Measurements from ENCODE around the gene RALGPS2. TPM values are rescaled to one million over a fixed set of nuclear protein-coding genes. Genes with fewer than 3 reads are reported as not detected.

The RALGPS2 gene
- total and polyA plus RNA-seq, 12 donors: 2.5 to 36.7 (median 12.9) TPM

- peaks cover 0 to 10% of the 10 kb centered on the region in 2 donors for H3K4me1 ChIP-seq (replicated peaks in 1 of 2)
- TF ChIP-seq, protein P1, sequence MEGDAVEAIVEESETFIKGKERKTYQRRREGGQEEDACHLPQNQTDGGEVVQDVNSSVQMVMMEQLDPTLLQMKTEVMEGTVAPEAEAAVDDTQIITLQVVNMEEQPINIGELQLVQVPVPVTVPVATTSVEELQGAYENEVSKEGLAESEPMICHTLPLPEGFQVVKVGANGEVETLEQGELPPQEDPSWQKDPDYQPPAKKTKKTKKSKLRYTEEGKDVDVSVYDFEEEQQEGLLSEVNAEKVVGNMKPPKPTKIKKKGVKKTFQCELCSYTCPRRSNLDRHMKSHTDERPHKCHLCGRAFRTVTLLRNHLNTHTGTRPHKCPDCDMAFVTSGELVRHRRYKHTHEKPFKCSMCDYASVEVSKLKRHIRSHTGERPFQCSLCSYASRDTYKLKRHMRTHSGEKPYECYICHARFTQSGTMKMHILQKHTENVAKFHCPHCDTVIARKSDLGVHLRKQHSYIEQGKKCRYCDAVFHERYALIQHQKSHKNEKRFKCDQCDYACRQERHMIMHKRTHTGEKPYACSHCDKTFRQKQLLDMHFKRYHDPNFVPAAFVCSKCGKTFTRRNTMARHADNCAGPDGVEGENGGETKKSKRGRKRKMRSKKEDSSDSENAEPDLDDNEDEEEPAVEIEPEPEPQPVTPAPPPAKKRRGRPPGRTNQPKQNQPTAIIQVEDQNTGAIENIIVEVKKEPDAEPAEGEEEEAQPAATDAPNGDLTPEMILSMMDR (IDR thresholded peaks at IDR 0.05): no peak
- TF ChIP-seq POLR2A (IDR thresholded peaks at IDR 0.05): no peak
- no peak for DNase-seq
- no peaks in the 10 kb centered on the region for H3K36me3 ChIP-seq (replicated peaks in 1 of 2)
- H3K9me3 ChIP-seq (replicated peaks in 1 of 3): no peaks in the 10 kb centered on the region
- no peak overlapping the region for H3K4me3 ChIP-seq
- peak overlapping the region in 1 of 5 donors; percentile 27 for H3K27ac ChIP-seq
- intact Hi-C loops (cut with DNase I): no loop called here
- H3K27me3 ChIP-seq: no peaks in the 10 kb centered on the region
- WGBS, 4 donors: 47 to 60% (median 49%) methylated on average over 2 of the region's 2 CpGs
These were observed 42.2 kb upstream of the RALGPS2 start for GRCh38 chr1:178682886-178683285.

DNA sequence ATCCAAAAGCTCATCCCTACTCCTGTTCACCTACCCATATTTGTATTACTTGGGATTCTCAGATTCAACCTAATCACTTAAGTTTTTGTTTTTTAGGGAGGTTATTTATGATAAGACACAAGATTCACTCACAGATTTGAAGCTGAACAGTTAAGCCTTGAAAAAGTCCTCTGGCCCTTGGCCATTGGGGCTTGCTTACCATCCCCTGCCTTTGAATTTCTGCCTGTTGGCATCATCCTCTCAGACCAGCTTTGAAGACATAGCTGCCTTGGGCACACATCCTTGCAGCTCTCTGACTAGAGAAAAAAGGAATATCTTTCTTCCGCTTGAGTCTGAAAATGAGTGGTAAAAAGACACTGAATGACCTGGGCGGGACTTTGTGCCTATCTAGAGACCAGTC lies 41.8 kb upstream of the RALGPS2 start:
- Histone ChIP-seq H3K27me3 (no peaks in the 10 kb centered on the region), H3K9me3 (replicated peaks in 1 of 3) (no peaks in the 10 kb centered on the region), H3K4me1 (replicated peaks in 1 of 2) (peaks cover 0 to 10% of the 10 kb centered on the region in 2 donors), H3K27ac (peak overlapping the region in 1 of 5 donors; percentile 27), H3K36me3 (replicated peaks in 1 of 2) (no peaks in the 10 kb centered on the region), H3K4me3 (no peak overlapping the region)
- TF ChIP-seq POLR2A (IDR thresholded peaks at IDR 0.05): no peak
- TF ChIP-seq, protein P1 (IDR thresholded peaks at IDR 0.05): no peak
- peak in 5 of 7 donors; percentile 21 to 54 (median 29) for DNase-seq
- intact Hi-C loops (cut with DNase I): no loop called here
- WGBS, 4 donors: 47 to 69% (median 50%) methylated on average over 2 of the region's 2 CpGs

DNA sequence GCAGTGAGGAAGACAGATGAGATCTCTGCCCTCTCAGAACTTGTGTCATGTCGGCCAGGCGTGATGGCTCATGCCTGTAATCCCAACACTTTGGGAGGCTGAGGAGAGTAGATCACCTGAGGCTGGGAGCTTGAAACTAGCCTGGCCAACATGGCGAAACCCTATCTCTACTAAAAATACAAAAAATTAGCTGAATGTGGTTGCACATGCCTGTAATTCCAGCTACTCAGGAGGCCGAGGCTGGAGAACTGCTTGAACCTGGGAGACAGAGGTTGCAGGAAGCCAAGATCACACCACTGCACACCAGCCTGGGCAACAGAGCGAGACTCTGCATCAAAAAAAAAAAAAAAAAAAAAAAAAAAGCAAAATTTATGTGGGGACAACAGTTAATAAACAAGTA lies 40.9 kb upstream of the RALGPS2 start:
- Histone ChIP-seq H3K27ac (peak overlapping the region in 1 of 5 donors; percentile 9), H3K9me3 (replicated peaks in 1 of 3) (no peaks in the 10 kb centered on the region), H3K36me3 (replicated peaks in 1 of 2) (no peaks in the 10 kb centered on the region), H3K4me3 (no peak overlapping the region), H3K4me1 (replicated peaks in 1 of 2) (peaks cover 0 to 10% of the 10 kb centered on the region in 2 donors), H3K27me3 (no peaks in the 10 kb centered on the region)
- no peak for TF ChIP-seq POLR2A (IDR thresholded peaks at IDR 0.05)
- TF ChIP-seq, protein P1 (IDR thresholded peaks at IDR 0.05): no peak
- DNase-seq: no peak
- intact Hi-C loops (cut with DNase I): no loop called here
- WGBS, 4 donors: 92 to 99% (median 93%) methylated on average over 5 of the region's 5 CpGs

- DNase-seq: no peak
- H3K4me3 ChIP-seq: no peak overlapping the region
- no peak overlapping the region for H3K27ac ChIP-seq
- 92 to 100% (median 96%) methylated on average over 1 of the region's 1 CpG for WGBS, 4 donors
- H3K9me3 ChIP-seq (replicated peaks in 1 of 3): no peaks in the 10 kb centered on the region
- peaks cover 0 to 10% of the 10 kb centered on the region in 2 donors for H3K4me1 ChIP-seq (replicated peaks in 1 of 2)
- TF ChIP-seq, protein P1 (IDR thresholded peaks at IDR 0.05): no peak
- TF ChIP-seq POLR2A (IDR thresholded peaks at IDR 0.05): no peak
- intact Hi-C loops (cut with DNase I): no loop called here
- no peaks in the 10 kb centered on the region for H3K36me3 ChIP-seq (replicated peaks in 1 of 2)
- no peaks in the 10 kb centered on the region for H3K27me3 ChIP-seq
These were observed 40.5 kb upstream of the RALGPS2 start for GRCh38 chr1:178684542-178685000.

Measured in adrenal gland (tissue), 12 donors.